ENCODE measurements around the gene DPP9.

DPP9 gene

GRCh38 chr19:4713384-4713951 is 10.2 kb downstream of the DPP9 start:
- Histone ChIP-seq H3K27ac (no peak overlapping the region), H3K27me3 (ENCODE audit: control insufficient read depth, insufficient read depth, low read length) (no peaks in the 10 kb centered on the region), H3K9ac (no peak overlapping the region), H3K4me1 (no peaks in the 10 kb centered on the region), H3K4me3 (ENCODE audit: low read depth, low read length) (no peak overlapping the region), H3K9me3 (ENCODE audit: control insufficient read depth, low read length) (no peaks in the 10 kb centered on the region), H3K36me3 (ENCODE audit: control insufficient read depth, insufficient read depth, low read length) (no peaks in the 10 kb centered on the region), H3K79me2 (peaks cover 3% of the 10 kb centered on the region), H2AFZ (no peak overlapping the region), H3K4me2 (ENCODE audit: low read length) (no peak overlapping the region)
- TF ChIP-seq CTCF (IDR thresholded peaks at IDR 0.05), result no peak

- Histone ChIP-seq H3K4me2 (ENCODE audit: low read length) (no peak overlapping the region), H3K27me3 (ENCODE audit: control insufficient read depth, insufficient read depth, low read length) (no peaks in the 10 kb centered on the region), H3K79me2 (peaks cover 3% of the 10 kb centered on the region), H3K36me3 (ENCODE audit: control insufficient read depth, insufficient read depth, low read length) (no peaks in the 10 kb centered on the region), H3K4me1 (no peaks in the 10 kb centered on the region), H3K27ac (no peak overlapping the region), H3K9me3 (ENCODE audit: control insufficient read depth, low read length) (no peaks in the 10 kb centered on the region), H3K4me3 (ENCODE audit: low read depth, low read length) (no peak overlapping the region), H3K9ac (no peak overlapping the region), H2AFZ (no peak overlapping the region)
- TF ChIP-seq CTCF (IDR thresholded peaks at IDR 0.05), result no peak
These were observed 10.9 kb downstream of the DPP9 start for GRCh38 chr19:4712771-4713170.

DNA sequence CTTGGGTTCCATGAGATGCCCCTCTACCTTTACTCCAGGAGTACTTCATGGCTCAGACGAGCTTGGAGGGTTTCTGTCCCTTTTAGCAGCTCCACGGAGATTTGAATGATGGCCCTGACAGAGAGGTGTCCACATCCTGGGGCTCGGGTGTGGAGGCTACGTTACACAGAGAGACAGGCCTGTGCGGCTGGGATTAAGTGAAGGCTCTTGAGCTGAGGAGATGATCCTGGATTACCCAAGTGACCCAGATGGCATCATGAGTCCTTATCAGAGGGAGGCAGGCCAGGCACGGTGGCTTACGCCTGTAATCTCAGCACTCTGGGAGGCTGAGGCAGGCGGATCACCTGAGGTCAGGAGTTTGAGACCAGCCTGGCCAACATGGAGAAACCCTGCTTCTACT is 12.4 kb downstream of the DPP9 start:
- Histone ChIP-seq H3K27ac (no peak overlapping the region), H3K36me3 (ENCODE audit: control insufficient read depth, insufficient read depth, low read length) (no peaks in the 10 kb centered on the region)
- no peak for TF ChIP-seq CTCF (IDR thresholded peaks at IDR 0.05)

DNA sequence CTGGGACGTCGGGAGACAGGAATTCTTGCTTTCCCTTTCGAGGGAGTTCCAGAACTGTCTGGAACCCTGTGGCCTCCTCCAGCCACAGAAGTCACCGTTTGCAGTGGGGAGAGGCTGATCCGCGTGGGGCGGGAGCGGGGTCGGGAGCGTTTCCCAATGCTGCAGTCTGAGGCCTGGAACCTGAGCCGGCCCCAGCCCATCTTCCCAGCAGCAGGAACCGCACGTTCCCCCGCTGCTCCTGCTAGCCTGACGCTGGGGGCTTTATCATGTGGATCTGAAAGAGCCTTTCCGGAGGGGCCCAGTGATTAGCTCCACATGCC is 13.4 kb downstream of the DPP9 start:
- Histone ChIP-seq H3K27me3 (ENCODE audit: control insufficient read depth, insufficient read depth, low read length) (no peaks in the 10 kb centered on the region), H2AFZ (no peak overlapping the region), H3K9me3 (ENCODE audit: control insufficient read depth, low read length) (no peaks in the 10 kb centered on the region), H3K27ac (no peak overlapping the region), H3K4me1 (no peaks in the 10 kb centered on the region), H3K9ac (no peak overlapping the region), H3K4me3 (ENCODE audit: low read depth, low read length) (no peak overlapping the region), H3K79me2 (peaks cover 6% of the 10 kb centered on the region), H3K36me3 (ENCODE audit: control insufficient read depth, insufficient read depth, low read length) (no peaks in the 10 kb centered on the region), H3K4me2 (ENCODE audit: low read length) (no peak overlapping the region)
- TF ChIP-seq CTCF (IDR thresholded peaks at IDR 0.05), result no peak

More for the DNA sequence above, 12.4 kb downstream of the DPP9 start:
- Histone ChIP-seq H3K4me3 (ENCODE audit: low read depth, low read length) (no peak overlapping the region), H3K27me3 (ENCODE audit: control insufficient read depth, insufficient read depth, low read length) (no peaks in the 10 kb centered on the region), H2AFZ (no peak overlapping the region), H3K9me3 (ENCODE audit: control insufficient read depth, low read length) (no peaks in the 10 kb centered on the region), H3K4me2 (ENCODE audit: low read length) (no peak overlapping the region), H3K4me1 (no peaks in the 10 kb centered on the region), H3K79me2 (peaks cover 3% of the 10 kb centered on the region), H3K9ac (no peak overlapping the region)

DNA sequence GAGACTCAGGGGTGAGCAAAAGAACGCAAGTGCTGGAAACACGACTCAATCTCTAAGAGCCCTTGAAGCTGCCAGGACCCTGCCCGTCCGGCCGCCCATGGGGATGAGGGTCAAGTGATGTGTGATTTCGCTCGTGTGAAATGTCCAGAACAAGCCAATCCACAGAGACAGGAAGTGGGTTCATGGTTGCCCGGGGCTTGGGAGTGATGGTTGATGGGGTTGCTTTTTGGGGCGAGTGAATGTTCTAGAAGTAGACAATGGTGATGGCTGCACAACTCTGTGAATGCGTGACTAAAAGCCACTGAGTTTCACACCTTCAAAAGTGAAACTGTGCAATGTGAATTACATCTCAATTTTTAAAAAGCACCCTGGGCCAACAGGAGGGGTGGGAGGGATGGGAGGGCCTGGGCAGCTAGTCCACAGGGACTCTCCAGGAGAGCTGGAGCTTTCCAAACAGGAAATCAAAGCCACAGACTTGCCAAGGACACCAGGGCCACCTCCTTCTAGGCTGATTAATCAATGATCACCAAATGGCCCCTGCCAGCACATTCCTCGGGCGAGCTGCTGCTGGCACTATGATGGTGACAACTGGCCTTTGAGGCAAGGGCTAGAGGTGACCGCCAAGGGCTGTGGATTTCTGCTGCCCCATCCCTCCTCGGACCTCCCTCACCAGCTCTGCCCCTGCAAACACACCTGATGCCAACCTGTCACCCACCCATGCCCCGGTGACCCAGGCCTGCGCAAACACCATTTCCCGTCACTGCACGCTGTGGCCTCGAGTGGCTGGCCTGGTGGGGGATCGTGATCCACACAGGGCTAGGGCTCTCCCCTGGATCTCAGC is 14.0 kb downstream of the DPP9 start:
- no peak overlapping the region for H2AFZ ChIP-seq
- H3K36me3 ChIP-seq (ENCODE audit: control insufficient read depth, insufficient read depth, low read length), result no peaks in the 10 kb centered on the region
- no peak overlapping the region for H3K4me2 ChIP-seq (ENCODE audit: low read length)
- no peak for TF ChIP-seq CTCF (IDR thresholded peaks at IDR 0.05)
- no peaks in the 10 kb centered on the region for H3K9me3 ChIP-seq (ENCODE audit: control insufficient read depth, low read length)
- H3K4me1 ChIP-seq, result no peaks in the 10 kb centered on the region
- H3K27me3 ChIP-seq (ENCODE audit: control insufficient read depth, insufficient read depth, low read length), result no peaks in the 10 kb centered on the region
- no peak overlapping the region for H3K9ac ChIP-seq
- no peak overlapping the region for H3K27ac ChIP-seq
- H3K79me2 ChIP-seq, result peaks cover 5% of the 10 kb centered on the region
- no peak overlapping the region for H3K4me3 ChIP-seq (ENCODE audit: low read depth, low read length)
